Activated CD4-positive, alpha-beta T cell treated with anti-CD3 and anti-CD28 coated beads, Interleukin-2, amount 10 ng/mL, durations not matched to agents 7 days and 5 days (primary cell): ENCODE data around the gene CDH13. TPM values are rescaled to one million over a fixed set of nuclear protein-coding genes. Genes with fewer than 3 reads are reported as not detected.

Experiments used
- CTCF ChIA-PET: fragments of 350-600 bp; sonication (Branson Sonifier 250); formaldehyde crosslinking; loops from one replicate; lab custom pipeline; 2021; ENCODE audit warnings: antibody characterized with exemption; lab: Charles Lee
- POLR2A ChIA-PET: fragments of 350-600 bp; sonication (Branson Sonifier 250); formaldehyde crosslinking; loops from one replicate; lab custom pipeline; 2021; ENCODE audit warnings: antibody characterized with exemption; lab: Charles Lee
- DNase-seq: peaks from one replicate; pipeline ENCODE4 v3.0.0-alpha.2; 2020
- H3K27ac Mint-ChIP-seq: one replicate; pipeline ENCODE4 v1.8.0; 2021; ENCODE audit warnings: mild to moderate bottlenecking, moderate library complexity, mixed read lengths
- H3K27me3 Mint-ChIP-seq: one replicate; pipeline ENCODE4 v1.8.0; 2021; ENCODE audit warnings: mixed read lengths
- H3K36me3 Mint-ChIP-seq: one replicate; pipeline ENCODE4 v1.8.0; 2021; ENCODE audit warnings: low read depth, mixed read lengths
- H3K4me1 Mint-ChIP-seq: one replicate; pipeline ENCODE4 v1.8.0; 2021; ENCODE audit warnings: mixed read lengths
- H3K4me3 Mint-ChIP-seq: one replicate; pipeline ENCODE4 v1.8.0; 2021; ENCODE audit warnings: mild to moderate bottlenecking, moderate library complexity, mixed read lengths
- H3K9me3 Mint-ChIP-seq: one replicate; pipeline ENCODE4 v1.8.0; 2021; ENCODE audit warnings: mixed read lengths
- total RNA-seq, 2 experiments: library from RNA; stranded (reverse); gene quantifications; one replicate each; pipeline ENCODE4 v1.2.3, GENCODE V29; 2021

Gene CDH13
- total RNA-seq, 2 experiments from 2014 or later, result not detected

DNA sequence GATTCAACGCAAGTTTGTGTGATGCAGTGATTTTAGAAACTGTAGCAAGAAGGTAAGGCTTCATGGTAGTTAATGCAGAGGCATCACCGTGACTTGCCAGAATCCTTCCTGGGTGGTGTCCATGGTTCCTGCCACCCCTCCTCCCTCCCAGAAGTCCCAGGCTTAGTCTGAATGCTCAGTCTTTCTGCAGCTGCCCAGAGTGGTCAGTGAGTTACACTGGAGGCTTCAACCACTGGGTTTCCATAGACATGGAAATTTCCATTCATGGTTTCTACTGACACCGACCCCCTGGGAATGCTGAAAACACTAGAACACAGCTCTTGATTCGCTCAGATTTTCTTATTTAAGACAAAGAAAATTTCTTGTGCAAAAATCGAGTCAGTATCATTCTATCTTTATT is 1021.6 kb downstream of the CDH13 start:
- no peak for DNase-seq
- ChIA-PET POLR2A (no interaction called here), CTCF (no interaction called here)
- Mint-ChIP-seq H3K27ac (no peak overlapping the region), H3K27me3 (no peaks in the 10 kb centered on the region), H3K36me3 (no peaks in the 10 kb centered on the region), H3K4me3 (no peak overlapping the region), H3K9me3 (no peaks in the 10 kb centered on the region), H3K4me1 (no peaks in the 10 kb centered on the region)

DNA sequence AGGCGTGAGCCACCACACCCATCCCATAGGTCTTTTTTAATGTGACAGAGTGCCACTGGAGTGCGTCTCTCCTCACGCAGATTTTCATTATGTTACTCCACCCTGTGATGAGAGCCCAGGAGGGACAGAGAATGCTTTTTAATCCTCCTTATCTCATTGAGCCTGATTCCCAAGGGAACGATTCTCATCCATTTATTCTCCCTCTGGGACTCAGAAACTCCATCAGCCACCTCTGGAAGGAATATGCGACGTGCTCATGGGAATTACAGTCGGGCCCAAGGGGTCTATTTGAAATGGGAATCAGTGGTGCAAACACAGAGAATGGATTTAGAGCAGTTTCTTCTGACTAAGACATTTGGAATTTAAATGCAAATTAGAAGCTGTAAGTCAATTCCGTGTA is 1025.1 kb downstream of the CDH13 start:
- no peak for DNase-seq
- POLR2A ChIA-PET, result no interaction called here
- no peaks in the 10 kb centered on the region for H3K27me3 Mint-ChIP-seq
- H3K9me3 Mint-ChIP-seq, result no peaks in the 10 kb centered on the region
- H3K4me1 Mint-ChIP-seq, result no peaks in the 10 kb centered on the region
- CTCF ChIA-PET, result no interaction called here
- H3K36me3 Mint-ChIP-seq, result no peaks in the 10 kb centered on the region
- H3K4me3 Mint-ChIP-seq, result no peak overlapping the region
- no peak overlapping the region for H3K27ac Mint-ChIP-seq

DNA sequence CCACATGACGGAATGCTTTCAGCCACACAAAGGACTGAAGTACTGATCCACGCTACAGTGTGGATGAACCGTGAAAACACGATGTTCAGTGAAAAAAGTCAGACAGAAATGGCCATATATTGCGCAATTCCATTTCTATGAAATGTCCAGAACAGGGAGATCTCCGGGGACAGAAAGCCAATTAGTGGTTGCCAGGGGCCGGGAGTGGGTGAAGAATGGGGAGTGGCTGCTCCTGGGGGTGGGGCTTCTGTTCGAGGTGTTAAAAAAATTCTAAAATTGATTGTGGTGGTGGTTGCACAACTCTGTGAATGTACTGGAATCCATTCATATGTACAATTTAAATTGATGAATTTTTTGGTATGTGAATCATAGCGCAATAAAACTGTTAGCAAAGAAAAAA is 1026.2 kb downstream of the CDH13 start:
- H3K4me1 Mint-ChIP-seq, result no peaks in the 10 kb centered on the region
- DNase-seq, result no peak
- no peaks in the 10 kb centered on the region for H3K9me3 Mint-ChIP-seq
- no peak overlapping the region for H3K4me3 Mint-ChIP-seq
- ChIA-PET POLR2A (no interaction called here), CTCF (no interaction called here)
- H3K36me3 Mint-ChIP-seq, result no peaks in the 10 kb centered on the region
- no peak overlapping the region for H3K27ac Mint-ChIP-seq
- no peaks in the 10 kb centered on the region for H3K27me3 Mint-ChIP-seq

DNA sequence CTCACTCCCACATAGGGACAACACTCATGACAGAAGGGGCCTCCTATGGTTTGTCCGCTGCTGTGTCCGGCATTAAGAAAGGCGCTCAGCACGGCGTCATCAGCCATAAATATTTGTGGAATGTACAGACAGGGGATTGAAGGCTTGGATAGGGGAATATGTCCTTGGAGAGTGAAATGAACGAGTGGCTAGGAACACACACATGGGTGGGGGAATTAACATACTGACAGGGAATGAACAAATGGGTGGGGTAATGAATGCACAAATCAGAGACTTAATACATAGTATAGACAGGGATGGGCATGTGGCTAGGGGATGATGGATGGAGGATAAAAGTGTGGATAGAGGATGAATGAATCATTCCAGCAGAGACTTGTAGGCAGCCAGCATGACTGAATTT is 1027.0 kb downstream of the CDH13 start:
- ChIA-PET POLR2A (no interaction called here), CTCF (no interaction called here)
- H3K36me3 Mint-ChIP-seq, result no peaks in the 10 kb centered on the region
- H3K9me3 Mint-ChIP-seq, result no peaks in the 10 kb centered on the region
- no peak overlapping the region for H3K27ac Mint-ChIP-seq
- DNase-seq, result no peak
- H3K4me1 Mint-ChIP-seq, result no peaks in the 10 kb centered on the region
- no peak overlapping the region for H3K4me3 Mint-ChIP-seq
- no peaks in the 10 kb centered on the region for H3K27me3 Mint-ChIP-seq

DNA sequence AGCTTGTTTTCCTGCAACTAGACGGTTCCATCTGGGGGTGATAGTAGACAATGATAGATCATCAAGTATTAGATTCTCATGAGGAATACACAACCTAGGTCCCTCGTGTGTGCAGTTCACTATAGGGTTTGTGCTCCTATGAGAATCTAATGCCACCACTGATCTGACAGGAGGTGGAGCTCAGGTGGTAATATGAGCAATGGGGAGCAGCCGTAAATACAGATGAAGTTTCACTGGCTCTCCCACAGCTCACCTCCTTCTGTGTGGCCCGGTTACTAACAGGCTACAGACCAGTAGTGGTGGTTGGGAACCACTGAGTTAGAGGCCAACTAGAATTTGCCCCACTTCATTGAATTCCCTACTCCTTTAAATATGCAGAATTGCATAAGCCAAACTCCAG is 1033.5 kb downstream of the CDH13 start:
- H3K27me3 Mint-ChIP-seq, result no peaks in the 10 kb centered on the region
- H3K36me3 Mint-ChIP-seq, result no peaks in the 10 kb centered on the region
- H3K4me1 Mint-ChIP-seq, result no peaks in the 10 kb centered on the region
- DNase-seq, result no peak
- H3K4me3 Mint-ChIP-seq, result no peak overlapping the region
- ChIA-PET CTCF (no interaction called here), POLR2A (no interaction called here)
- H3K27ac Mint-ChIP-seq, result no peak overlapping the region
- peaks cover 3% of the 10 kb centered on the region for H3K9me3 Mint-ChIP-seq

DNA sequence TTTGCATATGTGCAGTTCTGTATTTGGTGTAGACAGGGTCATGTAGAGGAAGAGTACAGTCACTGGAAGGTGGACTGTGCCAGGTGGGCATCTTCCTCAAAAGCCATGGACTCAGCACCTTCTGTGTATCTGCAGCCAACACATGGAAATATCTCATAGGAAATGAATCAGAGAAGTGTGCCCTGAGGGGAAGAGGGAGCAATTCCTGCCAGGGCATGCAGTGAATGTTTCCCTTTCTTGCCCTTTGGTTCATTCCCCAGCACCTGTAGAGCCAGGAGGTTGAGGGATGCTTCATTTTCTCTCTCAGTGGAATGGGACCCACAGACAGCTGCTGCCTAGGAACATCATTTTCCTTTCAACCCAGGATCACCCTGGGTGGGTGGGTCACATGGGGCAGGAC is 1034.9 kb downstream of the CDH13 start:
- Mint-ChIP-seq H3K4me3 (no peak overlapping the region), H3K27ac (no peak overlapping the region), H3K36me3 (no peaks in the 10 kb centered on the region), H3K9me3 (peaks cover 3% of the 10 kb centered on the region), H3K27me3 (no peaks in the 10 kb centered on the region), H3K4me1 (no peaks in the 10 kb centered on the region)
- ChIA-PET CTCF (no interaction called here), POLR2A (no interaction called here)
- no peak for DNase-seq

DNA sequence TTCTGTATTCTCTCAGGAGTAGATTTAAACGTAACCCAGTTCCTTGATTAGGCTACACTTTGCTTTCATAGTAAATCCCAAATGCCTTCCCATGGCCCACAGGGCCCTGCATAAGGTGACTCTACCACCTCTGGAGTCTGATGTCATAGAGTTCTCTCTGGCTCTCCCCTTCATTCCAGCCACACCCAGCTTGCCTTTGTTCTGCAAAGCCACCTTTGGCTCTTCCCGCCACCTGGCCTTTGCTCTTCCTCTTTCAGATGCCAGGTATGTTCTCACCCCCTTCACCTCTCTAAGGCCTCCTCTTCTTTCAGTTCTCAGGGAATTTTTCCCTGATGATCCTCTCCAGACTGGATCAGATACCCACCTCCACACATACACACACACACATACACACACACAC is 1039.7 kb downstream of the CDH13 start:
- POLR2A ChIA-PET, result no interaction called here
- no peak for DNase-seq
- no peaks in the 10 kb centered on the region for H3K36me3 Mint-ChIP-seq
- H3K4me3 Mint-ChIP-seq, result no peak overlapping the region
- no peak overlapping the region for H3K27ac Mint-ChIP-seq
- CTCF ChIA-PET, result no interaction called here
- H3K27me3 Mint-ChIP-seq, result no peaks in the 10 kb centered on the region
- H3K9me3 Mint-ChIP-seq, result peaks cover 3% of the 10 kb centered on the region
- H3K4me1 Mint-ChIP-seq, result no peaks in the 10 kb centered on the region

DNA sequence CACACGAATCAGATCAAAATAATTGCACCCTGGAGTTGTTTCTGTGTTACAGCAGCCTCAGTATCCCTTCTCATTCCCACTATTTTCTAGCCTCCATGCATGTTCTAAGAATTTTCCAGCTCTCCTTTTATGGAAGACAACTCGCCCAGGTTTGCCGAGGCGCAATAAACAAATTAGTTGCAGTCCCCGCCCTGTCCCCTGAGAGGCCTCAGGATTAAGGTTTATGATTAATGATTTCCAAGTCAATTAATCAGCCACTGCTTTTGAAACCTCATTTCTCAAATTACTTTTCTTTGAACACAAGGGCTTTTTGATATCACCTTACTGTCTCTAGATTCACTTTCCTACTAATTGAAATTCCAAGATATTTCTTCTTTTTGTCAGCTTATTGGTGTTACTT is 1042.7 kb downstream of the CDH13 start:
- Mint-ChIP-seq H3K27ac (no peak overlapping the region), H3K4me3 (no peak overlapping the region), H3K36me3 (no peaks in the 10 kb centered on the region), H3K27me3 (no peaks in the 10 kb centered on the region), H3K4me1 (no peaks in the 10 kb centered on the region), H3K9me3 (no peaks in the 10 kb centered on the region)
- CTCF ChIA-PET, result no interaction called here
- POLR2A ChIA-PET, result no interaction called here
- DNase-seq, result no peak

DNA sequence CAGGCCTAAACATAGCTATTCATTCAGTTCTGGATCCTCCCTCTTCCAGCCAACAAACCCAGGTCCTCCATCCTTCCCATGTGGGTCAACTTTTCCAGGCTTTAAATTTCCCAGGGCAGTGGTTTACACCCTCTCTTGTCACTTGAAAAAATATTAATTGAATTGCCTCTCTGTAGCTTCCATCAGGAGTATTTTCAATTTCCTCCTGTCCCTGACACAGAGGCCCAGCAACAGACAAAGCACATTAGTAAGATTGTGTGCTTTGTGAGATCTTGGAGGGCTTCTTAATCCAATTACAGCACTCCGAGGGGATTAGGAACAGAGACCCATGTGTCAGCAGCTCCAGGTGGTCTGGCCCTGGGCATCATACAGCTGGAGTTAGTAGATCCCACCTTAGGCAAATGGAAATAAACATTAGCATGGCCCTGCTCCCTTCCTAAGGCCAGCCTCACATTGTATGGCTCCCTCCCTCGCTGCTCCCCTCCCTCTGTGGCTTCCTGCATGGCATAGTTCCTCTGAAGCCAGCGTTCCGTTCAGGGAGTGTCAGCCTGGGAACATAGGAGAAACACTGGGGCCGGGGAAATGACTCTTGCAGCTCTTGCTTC is 1048.3 kb downstream of the CDH13 start:
- no peak for DNase-seq
- Mint-ChIP-seq H3K36me3 (no peaks in the 10 kb centered on the region), H3K4me1 (no peaks in the 10 kb centered on the region), H3K27ac (no peak overlapping the region), H3K9me3 (no peaks in the 10 kb centered on the region), H3K4me3 (no peak overlapping the region), H3K27me3 (no peaks in the 10 kb centered on the region)
- ChIA-PET POLR2A (no interaction called here), CTCF (no interaction called here)

DNA sequence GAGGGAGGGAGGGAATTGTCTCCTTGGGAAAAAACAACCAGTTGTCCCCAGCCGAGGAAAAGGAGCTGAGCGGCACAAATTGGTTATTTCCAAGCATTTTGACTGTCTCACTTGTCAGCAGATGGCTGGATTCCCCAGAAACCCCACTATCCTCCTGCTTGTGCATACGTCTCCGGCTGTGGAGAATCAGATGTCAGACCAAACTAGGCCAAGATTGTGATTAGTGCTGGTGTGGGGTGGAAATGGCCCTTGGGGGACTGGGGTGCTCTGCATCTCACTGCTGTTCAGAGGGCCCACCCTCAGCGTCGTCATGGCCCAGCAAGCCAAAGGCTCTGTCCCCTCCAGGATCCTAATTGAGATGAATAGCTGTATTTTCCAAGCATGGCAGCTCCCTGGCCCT is 1049.3 kb downstream of the CDH13 start:
- no peak overlapping the region for H3K27ac Mint-ChIP-seq
- no peak overlapping the region for H3K4me3 Mint-ChIP-seq
- no peak for DNase-seq
- H3K36me3 Mint-ChIP-seq, result no peaks in the 10 kb centered on the region
- H3K9me3 Mint-ChIP-seq, result no peaks in the 10 kb centered on the region
- ChIA-PET POLR2A (no interaction called here), CTCF (no interaction called here)
- no peaks in the 10 kb centered on the region for H3K27me3 Mint-ChIP-seq
- no peaks in the 10 kb centered on the region for H3K4me1 Mint-ChIP-seq

DNA sequence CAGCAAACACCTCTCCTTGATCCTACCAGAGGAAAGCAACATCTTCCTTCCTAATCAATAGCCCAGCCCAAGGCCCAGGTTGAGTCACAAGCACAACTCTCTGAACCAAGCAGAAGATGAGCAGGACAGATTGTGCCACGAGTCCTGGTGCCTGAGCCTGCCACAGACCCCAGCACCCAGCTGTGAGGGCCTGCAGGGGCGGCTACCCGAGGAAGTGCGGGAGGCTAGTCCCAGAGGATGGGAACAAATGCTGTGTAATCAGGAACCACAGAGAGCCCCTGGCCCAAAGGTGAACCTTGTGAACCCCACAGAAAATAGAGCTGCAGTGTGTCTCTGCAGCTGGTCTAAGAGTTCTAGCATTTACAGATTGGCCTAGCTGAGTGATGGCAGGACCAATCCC is 1054.2 kb downstream of the CDH13 start:
- POLR2A ChIA-PET, result no interaction called here
- no peaks in the 10 kb centered on the region for H3K36me3 Mint-ChIP-seq
- H3K9me3 Mint-ChIP-seq, result no peaks in the 10 kb centered on the region
- no peak overlapping the region for H3K27ac Mint-ChIP-seq
- no peaks in the 10 kb centered on the region for H3K4me1 Mint-ChIP-seq
- H3K27me3 Mint-ChIP-seq, result no peaks in the 10 kb centered on the region
- DNase-seq, result no peak
- CTCF ChIA-PET, result no interaction called here
- H3K4me3 Mint-ChIP-seq, result no peak overlapping the region

DNA sequence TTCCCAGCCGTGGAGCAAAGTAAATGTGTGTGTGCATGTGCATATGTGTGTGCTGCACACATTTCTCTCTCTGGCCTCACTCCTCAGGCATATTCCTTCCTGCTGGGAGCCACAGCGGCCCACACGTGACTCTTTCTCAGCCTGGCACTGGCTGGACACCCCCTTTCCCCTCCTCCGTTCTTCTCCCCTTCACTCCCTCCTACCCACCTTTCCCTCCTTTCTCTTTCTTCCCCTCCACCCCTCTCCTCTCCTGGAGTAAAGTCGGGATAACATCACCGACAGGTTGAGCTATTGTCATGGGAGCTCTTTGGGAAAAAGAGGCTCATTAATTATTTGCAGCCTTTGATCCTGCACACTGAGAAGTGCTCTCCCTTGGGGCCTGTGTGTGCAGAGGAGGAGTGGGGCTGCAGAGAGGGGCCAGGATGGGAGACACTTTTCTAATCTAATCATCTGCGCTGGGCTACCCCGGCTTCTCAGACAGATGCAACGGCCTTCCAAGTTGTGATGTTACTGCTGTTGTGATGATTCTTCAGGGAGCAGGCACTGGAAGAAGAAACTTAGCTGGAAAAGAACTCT is 1054.7 kb downstream of the CDH13 start:
- H3K4me3 Mint-ChIP-seq, result no peak overlapping the region
- no peaks in the 10 kb centered on the region for H3K27me3 Mint-ChIP-seq
- CTCF ChIA-PET, result no interaction called here
- no peaks in the 10 kb centered on the region for H3K9me3 Mint-ChIP-seq
- POLR2A ChIA-PET, result no interaction called here
- no peaks in the 10 kb centered on the region for H3K36me3 Mint-ChIP-seq
- no peak overlapping the region for H3K27ac Mint-ChIP-seq
- no peak for DNase-seq
- H3K4me1 Mint-ChIP-seq, result no peaks in the 10 kb centered on the region

DNA sequence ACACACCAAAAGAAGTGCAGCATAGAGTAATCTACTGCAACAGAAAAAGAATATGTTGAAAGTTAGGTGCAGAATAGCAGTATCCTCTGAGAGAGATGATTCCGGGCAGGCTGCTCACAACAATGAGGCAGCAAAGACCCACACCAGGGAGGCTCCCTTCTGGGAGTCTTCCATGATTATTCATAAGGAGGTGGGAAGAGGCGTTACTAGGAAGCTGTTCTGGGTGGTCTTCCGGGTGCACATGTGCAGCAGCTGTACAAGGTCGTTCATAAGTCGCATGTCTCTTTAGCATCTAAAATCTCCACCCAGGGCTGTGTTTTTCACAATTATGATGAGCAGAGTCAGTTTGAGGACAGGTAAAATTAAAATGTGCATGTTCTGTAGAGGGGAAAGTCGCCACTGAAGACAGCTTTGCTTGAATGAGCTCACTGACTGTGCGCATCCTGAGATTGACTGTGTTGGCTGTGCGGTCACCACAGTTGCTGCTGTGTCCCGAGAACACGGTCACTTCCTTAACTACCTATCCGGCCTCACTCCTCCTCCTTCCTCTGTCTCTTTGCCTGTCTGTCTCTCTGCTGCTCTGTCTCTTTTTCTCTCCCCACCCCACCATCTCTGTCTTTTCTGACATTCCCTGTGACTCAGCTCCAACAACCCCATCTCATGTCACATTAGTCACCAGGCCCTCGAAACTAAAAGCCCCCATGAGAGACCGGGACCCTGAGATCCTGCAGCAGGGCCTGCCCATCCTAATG is 1055.5 kb downstream of the CDH13 start:
- Mint-ChIP-seq H3K4me1 (no peaks in the 10 kb centered on the region), H3K36me3 (no peaks in the 10 kb centered on the region), H3K27me3 (no peaks in the 10 kb centered on the region), H3K27ac (no peak overlapping the region), H3K4me3 (no peak overlapping the region), H3K9me3 (no peaks in the 10 kb centered on the region)
- DNase-seq, result no peak
- ChIA-PET POLR2A (no interaction called here), CTCF (no interaction called here)

DNA sequence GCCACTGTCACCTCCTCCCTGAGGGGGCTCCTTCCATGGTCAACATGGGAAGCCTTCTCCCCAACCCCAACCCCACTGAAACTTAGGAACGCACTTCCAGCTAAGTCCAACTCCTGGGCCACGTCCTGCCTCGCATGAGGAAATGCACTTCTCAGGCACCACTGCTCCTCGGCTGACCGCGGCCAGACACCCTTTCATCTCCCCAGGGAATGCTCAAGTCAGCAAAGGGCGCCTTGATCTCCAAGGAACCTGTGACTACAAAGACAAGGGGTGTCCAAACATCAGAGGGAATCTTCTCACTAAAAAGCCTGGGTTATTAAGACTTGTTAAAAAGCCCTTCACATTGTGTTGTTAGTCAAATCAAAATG is 1056.1 kb downstream of the CDH13 start:
- H3K9me3 Mint-ChIP-seq, result no peaks in the 10 kb centered on the region
- no peak overlapping the region for H3K27ac Mint-ChIP-seq
- H3K4me3 Mint-ChIP-seq, result no peak overlapping the region
- ChIA-PET CTCF (no interaction called here), POLR2A (no interaction called here)
- no peak for DNase-seq
- no peaks in the 10 kb centered on the region for H3K4me1 Mint-ChIP-seq
- H3K27me3 Mint-ChIP-seq, result no peaks in the 10 kb centered on the region
- H3K36me3 Mint-ChIP-seq, result no peaks in the 10 kb centered on the region
